Osteoblast (primary cell): ENCODE results near the gene SKAP1. TPM values are rescaled to one million over a fixed set of nuclear protein-coding genes. Genes with fewer than 3 reads are reported as not detected.
A peak's percentile ranks its signal among the peaks of the same experiment; 100 is the strongest.

Source experiments
- DNase-seq: peaks from one replicate; pipeline ENCODE4 v3.0.0; 2011; ENCODE audit warnings: low spot score, mixed read lengths; ENCODE audit not compliant: insufficient read length; ENCODE audit errors: missing footprints
- H2AFZ ChIP-seq: 2 replicates; pipeline ENCODE4 v1.6.0; 2011; ENCODE audit warnings: mild to moderate bottlenecking, low read length
- H3K27ac ChIP-seq: 2 replicates; pipeline ENCODE4 v1.5.1; 2011; ENCODE audit warnings: mild to moderate bottlenecking, low read depth, low read length, moderate library complexity
- H3K27me3 ChIP-seq: 2 replicates; pipeline ENCODE4 v1.6.0; 2012; ENCODE audit warnings: mild to moderate bottlenecking, control low read depth, inconsistent platforms, low read length, moderate library complexity; ENCODE audit not compliant: insufficient read depth
- H3K36me3 ChIP-seq: 2 replicates; pipeline ENCODE4 v1.5.1; 2011; ENCODE audit warnings: mild to moderate bottlenecking, low read length, control low read depth, moderate library complexity; ENCODE audit not compliant: insufficient read depth
- H3K4me1 ChIP-seq: 2 replicates; pipeline ENCODE4 v1.5.1; 2011; ENCODE audit warnings: mild to moderate bottlenecking, low read length, control low read depth, moderate library complexity; ENCODE audit not compliant: insufficient read depth
- H3K4me2 ChIP-seq: 2 replicates; pipeline ENCODE4 v1.6.0; 2011; ENCODE audit warnings: mild to moderate bottlenecking, low read length; ENCODE audit not compliant: insufficient read depth
- H3K4me3 ChIP-seq: fragments of 200-600 bp; sonication (generic); 3 replicates; pipeline ENCODE4 v1.5.1; 2012; ENCODE audit warnings: mild to moderate bottlenecking, low read length, inconsistent platforms; ENCODE audit not compliant: insufficient read depth
- H3K79me2 ChIP-seq: 2 replicates; pipeline ENCODE4 v1.6.0; 2012; ENCODE audit warnings: mild to moderate bottlenecking, low read length, control low read depth, inconsistent platforms; ENCODE audit not compliant: insufficient read depth
- H3K9me3 ChIP-seq: 2 replicates; pipeline ENCODE4 v1.5.1; 2011; ENCODE audit warnings: low read depth, low read length, control low read depth
- H4K20me1 ChIP-seq: 2 replicates; pipeline ENCODE4 v1.6.0; 2012; ENCODE audit warnings: mild to moderate bottlenecking, low read length, control low read depth; ENCODE audit not compliant: insufficient read depth
- CTCF ChIP-seq: IDR thresholded peaks from 2 replicates; pipeline ENCODE4 v1.5.1; 2011; ENCODE audit warnings: mild to moderate bottlenecking, low read depth, low read length, moderate library complexity; ENCODE audit errors: extremely low read depth
- total RNA-seq: library from RNA; depleted of rRNA; stranded (reverse); fragments of >200 nt; gene quantifications from 2 replicates; pipeline ENCODE4 v1.2.3, GENCODE V29; 2012

SKAP1 gene
- total RNA-seq, 1 donor, result not detected

- Histone ChIP-seq H4K20me1 (no peaks in the 10 kb centered on the region), H3K79me2 (no peaks in the 10 kb centered on the region), H3K4me2 (no peak overlapping the region), H3K4me3 (no peak overlapping the region), H3K27me3 (peaks cover 64% of the 10 kb centered on the region), H2AFZ (no peak overlapping the region), H3K36me3 (no peaks in the 10 kb centered on the region), H3K4me1 (no peaks in the 10 kb centered on the region), H3K27ac (no peak overlapping the region), H3K9me3 (no peaks in the 10 kb centered on the region)
- DNase-seq, result peak; percentile 65
- TF ChIP-seq CTCF, result peak; percentile 72
Observed at GRCh38 chr17:48153691-48154358, 276.2 kb downstream of the SKAP1 start.

GRCh38 chr17:48152289-48152688 is 277.7 kb downstream of the SKAP1 start:
- no peak overlapping the region for H3K4me3 ChIP-seq
- no peaks in the 10 kb centered on the region for H3K4me1 ChIP-seq
- no peaks in the 10 kb centered on the region for H4K20me1 ChIP-seq
- DNase-seq, result no peak
- H3K4me2 ChIP-seq, result no peak overlapping the region
- peaks cover 79% of the 10 kb centered on the region for H3K27me3 ChIP-seq
- H3K79me2 ChIP-seq, result no peaks in the 10 kb centered on the region
- H3K27ac ChIP-seq, result no peak overlapping the region
- no peaks in the 10 kb centered on the region for H3K9me3 ChIP-seq
- no peaks in the 10 kb centered on the region for H3K36me3 ChIP-seq
- TF ChIP-seq CTCF, result no peak
- H2AFZ ChIP-seq, result no peak overlapping the region

GRCh38 chr17:48151220-48151619 is 278.8 kb downstream of the SKAP1 start:
- no peak for TF ChIP-seq CTCF
- Histone ChIP-seq H3K79me2 (no peaks in the 10 kb centered on the region), H3K9me3 (no peaks in the 10 kb centered on the region)

GRCh38 chr17:48150597-48151001 is 279.4 kb downstream of the SKAP1 start:
- no peak overlapping the region for H2AFZ ChIP-seq
- no peaks in the 10 kb centered on the region for H3K9me3 ChIP-seq
- peaks cover 73% of the 10 kb centered on the region for H3K27me3 ChIP-seq
- no peaks in the 10 kb centered on the region for H3K79me2 ChIP-seq
- H3K27ac ChIP-seq, result no peak overlapping the region
- no peak for TF ChIP-seq CTCF
- no peak overlapping the region for H3K4me3 ChIP-seq
- DNase-seq, result no peak
- no peaks in the 10 kb centered on the region for H3K4me1 ChIP-seq
- no peak overlapping the region for H3K4me2 ChIP-seq
- no peaks in the 10 kb centered on the region for H3K36me3 ChIP-seq
- no peaks in the 10 kb centered on the region for H4K20me1 ChIP-seq

More at GRCh38 chr17:48151220-48151619, 278.8 kb downstream of the SKAP1 start:
- H3K4me2 ChIP-seq, result no peak overlapping the region
- H3K36me3 ChIP-seq, result no peaks in the 10 kb centered on the region
- no peak for DNase-seq
- no peaks in the 10 kb centered on the region for H3K4me1 ChIP-seq
- no peak overlapping the region for H2AFZ ChIP-seq
- no peaks in the 10 kb centered on the region for H4K20me1 ChIP-seq
- no peak overlapping the region for H3K4me3 ChIP-seq
- H3K27ac ChIP-seq, result no peak overlapping the region
- peaks cover 78% of the 10 kb centered on the region for H3K27me3 ChIP-seq
